Measurements from ENCODE around the gene OR2B6.
"Not testable (repeated sequence)": the region's sequence is repeated elsewhere in the genome, so short reads cannot be mapped to it uniquely, and the experiment has no call there.

The OR2B6 gene

DNA sequence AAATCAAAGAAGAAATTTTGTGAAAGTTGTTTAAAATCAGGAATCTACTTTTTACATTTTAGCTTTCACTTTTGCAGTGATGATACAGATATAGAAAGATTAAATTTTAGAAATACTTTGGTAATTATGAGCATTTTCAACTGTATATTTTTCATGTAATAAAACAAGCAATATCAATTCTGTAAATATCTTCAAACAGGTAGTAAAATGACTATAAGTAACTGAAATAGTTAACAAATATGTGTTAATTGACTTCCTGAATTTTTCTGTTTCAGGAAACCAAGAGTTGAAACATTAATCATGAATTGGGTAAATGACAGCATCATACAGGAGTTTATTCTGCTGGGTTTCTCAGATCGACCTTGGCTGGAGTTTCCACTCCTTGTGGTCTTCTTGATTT lies at the start of gene OR2B6:
Gene OR2B6 (plus strand): TSS at position 301 of the 400 bp plus-strand sequence. CDS start 0 bp downstream, at position 301.
- no peak for DNase-seq (ENCODE audit: low read depth in 1 of 2, low spot score in 1 of 2)

DNA sequence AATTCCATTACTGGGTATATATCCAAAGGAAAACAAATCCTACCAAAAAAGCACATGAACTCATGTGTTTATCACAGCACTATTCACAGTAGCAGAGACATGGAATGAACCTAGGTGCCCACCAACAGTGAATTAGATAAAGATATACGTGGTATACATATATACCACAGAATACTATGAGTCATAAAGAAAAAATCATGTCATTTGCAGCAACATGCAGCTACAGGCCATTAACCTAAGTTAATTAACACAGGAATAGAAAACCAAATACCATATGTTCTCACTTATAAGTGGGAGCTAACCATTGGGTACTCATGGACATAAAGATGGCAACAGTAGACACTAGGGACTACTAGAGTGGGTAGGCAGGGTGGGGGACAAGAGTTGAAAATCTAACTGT lies 49.0 kb upstream of the OR2B6 start:
- no peak for DNase-seq (ENCODE audit: low read depth in 1 of 2, low spot score in 1 of 2)

GRCh38 chr6:27911956-27912446 lies 45.0 kb upstream of the OR2B6 start, which contains the start of gene OR2B2:
OR2B2 (minus strand) TSS chr6:27912396; CDS start chr6:27912319, 77 bp downstream.
- no peak for DNase-seq (ENCODE audit: low read depth in 1 of 2, low spot score in 1 of 2)

DNA sequence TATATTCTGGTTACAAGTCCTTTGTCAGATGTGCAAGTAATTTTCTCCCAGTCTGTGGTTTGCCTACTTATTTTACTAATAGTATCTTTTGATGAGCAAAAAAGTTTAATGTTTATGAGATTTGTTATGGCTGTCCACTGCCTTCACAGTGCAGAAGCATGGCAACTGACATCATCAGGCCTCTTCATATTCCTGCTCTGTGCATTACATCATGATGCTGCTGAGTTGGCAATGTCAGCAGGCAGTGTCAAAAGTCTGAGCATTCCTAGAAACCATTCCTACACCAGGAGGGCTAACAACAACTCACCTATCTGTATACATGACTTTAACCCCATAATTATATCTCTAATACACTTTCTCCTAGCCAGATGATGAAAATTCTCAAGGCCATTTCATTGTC lies 34.1 kb upstream of the OR2B6 start:
- DNase-seq (ENCODE audit: low read depth in 1 of 2, low spot score in 1 of 2) = no peak

DNA sequence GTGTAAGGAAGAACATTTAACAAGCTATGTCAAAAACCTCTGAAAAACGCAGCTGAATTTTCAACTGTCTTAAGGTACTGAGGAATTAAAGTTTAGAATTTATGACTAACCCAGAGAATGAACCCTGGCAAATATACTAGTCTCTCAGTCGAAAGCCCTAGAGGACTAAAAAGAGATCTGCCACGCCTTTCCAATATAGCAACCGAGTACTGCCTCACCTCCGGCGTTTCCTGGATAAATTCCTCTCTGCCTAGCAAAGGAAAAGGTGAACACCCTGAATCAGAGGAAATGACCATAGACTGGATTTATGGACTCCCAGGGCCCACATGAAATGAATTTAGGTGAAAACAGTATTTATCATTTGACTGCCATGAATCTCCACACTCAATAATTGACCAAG lies 32.9 kb upstream of the OR2B6 start:
- no peak for DNase-seq (ENCODE audit: low read depth in 1 of 2, low spot score in 1 of 2)

DNA sequence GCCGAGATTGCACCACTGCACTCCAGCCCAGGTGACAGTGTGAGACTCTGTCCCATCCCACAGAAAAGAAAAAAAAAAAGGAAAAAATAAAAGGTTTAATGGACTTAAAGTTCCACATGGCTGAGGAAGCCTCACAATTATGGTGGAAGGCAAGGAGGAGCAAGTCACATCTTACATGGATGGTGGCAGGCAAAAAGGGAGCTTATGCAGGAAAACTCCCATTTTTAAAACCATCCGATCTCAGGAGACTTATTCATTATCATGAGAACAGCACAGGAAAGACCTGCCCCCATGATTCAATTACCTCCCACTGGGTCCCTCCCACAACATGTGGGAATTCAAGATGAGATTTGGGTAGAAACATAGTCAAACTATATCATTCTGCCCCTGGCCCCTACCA lies 29.0 kb upstream of the OR2B6 start:
- not testable (repeated sequence) for DNase-seq (ENCODE audit: low read depth in 1 of 2, low spot score in 1 of 2)

DNA sequence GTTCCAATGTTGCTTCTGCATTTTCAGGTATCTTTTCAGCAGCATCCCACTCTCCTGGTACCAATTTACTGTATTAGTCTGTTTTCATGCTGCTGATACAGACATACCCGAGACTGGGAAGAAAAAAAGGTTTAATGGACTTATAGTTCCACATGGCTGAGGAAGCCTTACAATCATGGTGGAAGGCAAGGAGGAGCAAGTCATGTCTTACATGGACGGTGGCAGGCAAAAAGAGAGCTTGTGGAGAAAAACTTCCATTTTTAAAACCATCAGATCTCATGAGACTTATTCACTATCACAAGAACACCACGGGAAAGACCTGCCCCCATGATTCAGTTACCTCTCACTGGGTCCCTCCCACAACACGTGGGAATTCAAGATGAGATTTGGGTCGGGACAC lies 27.1 kb upstream of the OR2B6 start:
- DNase-seq (ENCODE audit: low read depth in 1 of 2, low spot score in 1 of 2) = not testable (repeated sequence)

GRCh38 chr6:27931209-27931608 lies 25.8 kb upstream of the OR2B6 start:
- DNase-seq (ENCODE audit: low read depth in 1 of 2, low spot score in 1 of 2) = no peak

DNA sequence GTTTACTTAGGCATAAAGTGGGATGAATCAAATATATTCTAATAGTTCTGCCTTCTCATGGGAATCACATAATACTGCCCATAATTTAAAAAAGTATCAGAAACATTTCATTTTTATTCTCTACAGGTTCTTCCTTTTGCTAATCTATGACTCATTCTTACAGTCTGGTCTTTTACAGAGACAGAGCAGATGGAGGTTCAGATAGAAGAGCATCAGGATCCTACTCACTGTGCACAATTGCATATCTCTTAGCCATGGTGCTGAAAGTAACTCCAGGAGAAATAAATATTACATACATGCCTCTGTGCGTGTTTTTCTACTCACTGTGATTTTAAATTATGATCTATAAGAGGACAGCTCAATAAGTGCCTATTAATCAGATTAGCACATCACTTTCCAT lies 16.3 kb upstream of the OR2B6 start:
- DNase-seq (ENCODE audit: low read depth in 1 of 2, low spot score in 1 of 2) = no peak

DNA sequence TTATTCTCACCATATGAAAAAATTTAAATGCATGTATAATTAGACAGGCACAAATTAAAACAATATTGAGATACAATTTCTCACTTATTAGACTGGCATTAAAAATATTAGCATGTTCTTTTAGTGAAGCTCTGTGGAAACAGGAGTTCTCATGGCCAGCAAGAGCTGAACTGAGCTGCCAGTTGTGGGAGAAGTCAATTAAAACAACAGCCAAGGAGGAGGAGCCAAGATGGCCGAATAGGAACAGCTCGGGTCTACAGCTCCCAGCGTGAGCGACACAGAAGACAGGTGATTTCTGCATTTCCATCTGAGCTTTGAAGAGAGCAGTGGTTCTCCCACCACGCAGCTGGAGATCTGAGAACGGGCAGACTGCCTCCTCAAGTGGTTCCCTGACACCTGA lies 14.0 kb upstream of the OR2B6 start:
- DNase-seq (ENCODE audit: low read depth in 1 of 2, low spot score in 1 of 2) = not testable (repeated sequence)

- DNase-seq (ENCODE audit: low read depth in 1 of 2, low spot score in 1 of 2) = no peak
These were observed 8.8 kb upstream of the OR2B6 start for GRCh38 chr6:27948237-27948636.

DNA sequence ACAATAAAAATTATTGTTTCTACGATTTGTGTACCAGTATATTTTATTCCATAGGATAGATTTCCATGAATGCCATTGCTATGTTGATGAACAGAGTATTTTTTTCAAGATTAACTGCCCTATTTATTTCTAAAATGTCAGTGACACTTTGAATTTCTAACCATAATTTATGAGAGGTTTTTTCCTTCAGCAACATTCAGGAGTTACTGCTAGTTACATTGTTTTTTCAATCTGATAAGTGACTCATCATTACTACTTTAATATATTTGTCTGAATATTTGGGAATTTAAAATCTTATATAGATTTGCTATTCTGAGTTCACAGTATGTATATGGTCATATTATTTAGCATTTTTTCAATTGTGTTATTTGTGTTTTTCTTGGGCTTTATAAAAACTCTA lies 6.0 kb upstream of the OR2B6 start:
- DNase-seq (ENCODE audit: low read depth in 1 of 2, low spot score in 1 of 2) = no peak

DNA sequence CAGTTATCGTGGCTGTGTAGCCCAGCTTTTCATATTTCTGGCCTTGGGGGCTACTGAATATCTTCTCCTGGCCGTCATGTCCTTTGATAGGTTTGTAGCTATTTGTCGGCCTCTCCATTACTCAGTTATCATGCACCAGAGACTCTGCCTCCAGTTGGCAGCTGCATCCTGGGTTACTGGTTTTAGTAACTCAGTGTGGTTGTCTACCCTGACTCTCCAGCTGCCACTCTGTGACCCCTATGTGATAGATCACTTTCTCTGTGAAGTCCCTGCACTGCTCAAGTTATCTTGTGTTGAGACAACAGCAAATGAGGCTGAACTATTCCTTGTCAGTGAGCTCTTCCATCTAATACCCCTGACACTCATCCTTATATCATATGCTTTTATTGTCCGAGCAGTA lies 475 bp downstream of the OR2B6 start:
- no peak for DNase-seq (ENCODE audit: low read depth in 1 of 2, low spot score in 1 of 2)

DNA sequence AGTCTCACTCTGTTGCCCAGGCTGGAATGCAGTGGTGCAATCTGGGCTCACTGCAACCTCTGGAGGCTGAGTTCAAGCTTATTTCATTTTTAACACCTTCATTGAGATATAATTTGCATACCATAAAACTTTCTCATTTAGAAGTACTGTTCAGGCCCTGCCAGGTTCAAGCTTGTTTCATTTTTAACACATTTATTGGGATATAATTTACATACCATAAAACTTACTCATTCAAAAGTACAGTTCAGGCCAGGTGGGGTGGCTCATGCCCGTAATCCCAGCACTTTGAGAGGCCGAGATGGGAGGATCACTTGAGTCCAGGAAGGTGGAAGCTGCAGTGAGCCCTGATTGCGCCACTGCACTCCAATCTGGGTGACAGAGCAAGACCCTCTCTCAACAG lies 5.5 kb downstream of the OR2B6 start:
- no peak for DNase-seq (ENCODE audit: low read depth in 1 of 2, low spot score in 1 of 2)

- no peak for DNase-seq (ENCODE audit: low read depth in 1 of 2, low spot score in 1 of 2)
These were observed 9.0 kb downstream of the OR2B6 start for GRCh38 chr6:27966044-27966443.

- no peak for DNase-seq (ENCODE audit: low read depth in 1 of 2, low spot score in 1 of 2)
These were observed 9.9 kb downstream of the OR2B6 start for GRCh38 chr6:27966816-27967426.

DNA sequence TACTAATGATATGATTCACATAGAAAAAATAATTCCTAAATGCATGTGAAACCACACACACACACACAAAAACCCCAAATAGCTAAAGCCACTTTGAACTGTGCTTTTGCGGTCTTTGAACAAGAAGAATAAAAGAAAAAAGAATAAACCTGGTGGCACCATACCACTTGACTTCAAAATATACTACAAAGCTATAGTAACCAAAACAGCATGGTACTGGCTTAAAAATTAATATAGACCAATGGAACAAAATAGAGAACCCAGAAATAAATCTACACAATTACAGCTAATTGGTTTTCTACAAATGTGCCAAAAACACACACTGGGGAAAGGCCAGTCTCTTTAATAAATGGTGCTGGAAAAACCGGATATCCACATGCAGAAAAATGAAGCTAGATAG lies 13.4 kb downstream of the OR2B6 start:
- no peak for DNase-seq (ENCODE audit: low read depth in 1 of 2, low spot score in 1 of 2)

DNA sequence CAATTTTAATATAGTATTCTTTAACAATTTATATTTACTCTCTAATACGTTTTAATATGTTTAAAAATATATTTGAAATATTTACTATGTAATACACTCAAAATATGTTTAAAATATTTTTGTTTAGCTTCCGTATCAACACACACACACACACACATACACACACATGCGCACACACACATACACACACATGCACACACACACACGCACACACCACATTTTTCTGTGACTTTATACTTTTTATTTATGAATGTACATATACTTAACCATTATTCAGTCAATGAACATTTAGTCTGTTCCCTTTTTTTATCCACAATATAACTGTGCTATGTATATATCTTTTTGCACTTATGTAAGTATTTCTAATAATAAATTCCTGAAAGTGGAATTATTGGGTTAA lies 15.7 kb downstream of the OR2B6 start:
- DNase-seq (ENCODE audit: low read depth in 1 of 2, low spot score in 1 of 2) = no peak

DNA sequence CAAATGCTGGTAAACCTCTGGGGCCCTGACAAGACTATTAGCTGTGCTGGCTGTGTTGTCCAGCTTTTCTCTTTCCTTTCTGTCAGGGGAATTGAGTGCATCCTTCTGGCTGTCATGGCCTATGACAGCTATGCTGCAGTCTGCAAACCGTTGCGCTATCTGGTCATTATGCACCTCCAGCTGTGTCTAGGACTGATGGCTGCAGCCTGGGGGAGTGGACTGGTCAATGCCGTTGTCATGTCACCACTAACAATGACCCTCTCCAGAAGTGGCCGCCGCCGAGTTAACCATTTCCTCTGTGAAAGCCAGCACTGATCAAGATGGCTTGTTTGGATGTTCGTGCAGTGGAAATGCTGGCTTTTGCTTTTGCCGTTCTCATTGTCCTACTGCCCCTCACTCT lies 20.3 kb downstream of the OR2B6 start:
- DNase-seq (ENCODE audit: low read depth in 1 of 2, low spot score in 1 of 2) = no peak

GRCh38 chr6:27978705-27979104 lies 21.7 kb downstream of the OR2B6 start:
- DNase-seq (ENCODE audit: low read depth in 1 of 2, low spot score in 1 of 2) = no peak

GRCh38 chr6:27980111-27980510 lies 23.1 kb downstream of the OR2B6 start:
- DNase-seq (ENCODE audit: low read depth in 1 of 2, low spot score in 1 of 2) = no peak

DNA sequence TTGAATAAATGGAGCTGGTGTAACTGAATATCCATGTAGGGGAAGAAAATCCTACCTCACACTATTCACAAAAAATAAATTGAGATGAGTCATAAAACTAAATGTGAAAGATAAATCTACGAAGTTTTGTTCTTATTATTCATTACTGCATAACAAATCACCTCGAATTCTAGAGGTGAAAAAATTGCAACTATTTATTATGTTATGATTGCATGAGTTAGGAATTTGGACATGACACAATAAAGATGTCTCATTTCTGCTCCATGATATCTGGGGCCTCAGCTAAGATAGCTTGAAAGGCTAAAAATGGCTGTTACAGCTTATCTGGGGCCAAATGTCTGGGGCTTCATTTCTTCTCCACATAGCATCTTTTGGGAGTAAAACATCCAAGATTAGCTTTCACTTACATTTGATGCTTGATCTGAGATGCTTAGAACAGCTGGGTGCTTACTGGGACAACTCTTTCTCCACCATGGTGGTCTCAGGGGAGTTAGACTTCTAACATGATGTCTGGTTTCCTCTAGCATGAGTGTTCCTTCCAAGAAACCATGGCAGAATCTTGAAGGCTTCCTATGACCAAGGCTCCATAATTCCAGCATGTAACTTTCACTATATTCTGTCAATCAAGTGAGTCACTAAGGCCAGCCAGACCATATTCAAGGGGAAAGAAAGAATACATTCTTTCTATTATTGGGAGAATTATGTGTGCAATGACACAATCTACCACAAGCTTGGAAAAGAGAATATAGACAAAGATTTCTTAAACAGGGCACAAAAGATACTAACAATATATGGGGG lies 30.1 kb downstream of the OR2B6 start:
- no peak for DNase-seq (ENCODE audit: low read depth in 1 of 2, low spot score in 1 of 2)

DNA sequence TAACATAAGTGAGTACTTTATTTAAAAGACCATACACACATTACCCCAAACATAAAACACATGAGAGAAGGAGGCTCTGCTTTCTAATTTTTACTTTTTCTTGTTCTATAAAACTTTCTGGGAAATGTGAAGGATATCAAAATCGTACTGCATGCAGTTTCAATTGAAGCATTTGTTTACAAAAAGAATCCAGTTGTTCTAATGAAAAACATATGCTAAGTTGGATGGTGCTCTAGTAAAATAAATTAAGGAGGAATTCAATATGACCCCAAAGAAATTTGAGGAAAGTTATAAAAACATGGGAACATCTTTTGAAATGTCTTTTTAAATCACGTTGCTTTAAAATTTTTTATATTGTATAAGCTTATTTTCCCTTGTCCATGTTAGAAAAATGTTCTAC lies 37.6 kb downstream of the OR2B6 start:
- DNase-seq (ENCODE audit: low read depth in 1 of 2, low spot score in 1 of 2) = no peak
